ENCODE data around the gene POLG. TPM values are rescaled to one million over a fixed set of nuclear protein-coding genes. Genes with fewer than 3 reads are reported as not detected.

The POLG gene
- total and polyA plus RNA-seq, 2 experiments from 2014 or later = 28.8 to 74.1 TPM

DNA sequence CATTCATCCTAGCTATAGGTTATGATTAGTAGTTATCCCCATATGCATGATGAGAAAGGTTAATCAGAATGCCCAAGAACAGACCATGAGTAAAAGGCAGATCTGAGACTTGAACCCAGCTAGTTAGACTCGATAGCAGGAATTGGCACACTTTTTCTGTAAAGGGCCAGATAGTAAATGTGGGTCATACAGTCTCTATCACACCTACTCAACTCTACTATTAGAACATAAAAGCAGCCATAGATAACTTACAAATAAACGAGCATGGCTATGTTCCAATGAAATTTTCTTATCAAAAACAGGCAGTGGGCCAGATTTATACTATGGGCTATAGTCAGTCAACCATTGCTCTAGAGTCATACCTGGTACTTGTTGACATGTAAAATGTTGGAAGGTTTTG lies 24.6 kb downstream of the POLG start:
- DNase-seq (ENCODE audit: low spot score) (no peak), ATAC-seq (no peak)
- Histone ChIP-seq H3K4me1 (ENCODE audit: insufficient read depth) (no peaks in the 10 kb centered on the region), H3K36me3 (ENCODE audit: insufficient read depth) (peaks cover 45% of the 10 kb centered on the region), H3K79me2 (replicated peaks; ENCODE audit: insufficient read depth) (no peaks in the 10 kb centered on the region), H4K20me1 (replicated peaks; ENCODE audit: insufficient read depth) (peaks cover 6% of the 10 kb centered on the region; the same call in 1 of the 2 replicates), H3F3A (replicated peaks; ENCODE audit: low read depth) (0 out of 2 replicates have a peak, but pooled peaks cover 3% of the 10 kb centered on the region), H3K4me2 (no peak overlapping the region), H3K27me3 (ENCODE audit: insufficient read depth) (no peaks in the 10 kb centered on the region), H3K27ac (ENCODE audit: low read depth) (no peak overlapping the region), H2AFZ (no peak overlapping the region), H3K9me2 (ENCODE audit: insufficient read depth) (no peaks in the 10 kb centered on the region), H3K4me3 (no peak overlapping the region)
- no peaks in the 10 kb centered on the region for H3K4me1 Mint-ChIP-seq
- H3K9me3 Mint-ChIP-seq = no peaks in the 10 kb centered on the region
- no peak for TF ChIP-seq STAT1 (IDR thresholded peaks at IDR 0.05; ENCODE audit: unreplicated experiment)
- TF ChIP-seq POLR2AphosphoS5 (IDR thresholded peaks at IDR 0.05; ENCODE audit: low read depth) = no peak
- TF ChIP-seq, protein P1, sequence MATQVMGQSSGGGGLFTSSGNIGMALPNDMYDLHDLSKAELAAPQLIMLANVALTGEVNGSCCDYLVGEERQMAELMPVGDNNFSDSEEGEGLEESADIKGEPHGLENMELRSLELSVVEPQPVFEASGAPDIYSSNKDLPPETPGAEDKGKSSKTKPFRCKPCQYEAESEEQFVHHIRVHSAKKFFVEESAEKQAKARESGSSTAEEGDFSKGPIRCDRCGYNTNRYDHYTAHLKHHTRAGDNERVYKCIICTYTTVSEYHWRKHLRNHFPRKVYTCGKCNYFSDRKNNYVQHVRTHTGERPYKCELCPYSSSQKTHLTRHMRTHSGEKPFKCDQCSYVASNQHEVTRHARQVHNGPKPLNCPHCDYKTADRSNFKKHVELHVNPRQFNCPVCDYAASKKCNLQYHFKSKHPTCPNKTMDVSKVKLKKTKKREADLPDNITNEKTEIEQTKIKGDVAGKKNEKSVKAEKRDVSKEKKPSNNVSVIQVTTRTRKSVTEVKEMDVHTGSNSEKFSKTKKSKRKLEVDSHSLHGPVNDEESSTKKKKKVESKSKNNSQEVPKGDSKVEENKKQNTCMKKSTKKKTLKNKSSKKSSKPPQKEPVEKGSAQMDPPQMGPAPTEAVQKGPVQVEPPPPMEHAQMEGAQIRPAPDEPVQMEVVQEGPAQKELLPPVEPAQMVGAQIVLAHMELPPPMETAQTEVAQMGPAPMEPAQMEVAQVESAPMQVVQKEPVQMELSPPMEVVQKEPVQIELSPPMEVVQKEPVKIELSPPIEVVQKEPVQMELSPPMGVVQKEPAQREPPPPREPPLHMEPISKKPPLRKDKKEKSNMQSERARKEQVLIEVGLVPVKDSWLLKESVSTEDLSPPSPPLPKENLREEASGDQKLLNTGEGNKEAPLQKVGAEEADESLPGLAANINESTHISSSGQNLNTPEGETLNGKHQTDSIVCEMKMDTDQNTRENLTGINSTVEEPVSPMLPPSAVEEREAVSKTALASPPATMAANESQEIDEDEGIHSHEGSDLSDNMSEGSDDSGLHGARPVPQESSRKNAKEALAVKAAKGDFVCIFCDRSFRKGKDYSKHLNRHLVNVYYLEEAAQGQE (IDR thresholded peaks at IDR 0.05; ENCODE audit: unreplicated experiment) = no peak
- no peak for TF ChIP-seq EZH2 (IDR thresholded peaks at IDR 0.05; ENCODE audit: low read depth, unreplicated experiment)
- TF ChIP-seq, protein P2, sequence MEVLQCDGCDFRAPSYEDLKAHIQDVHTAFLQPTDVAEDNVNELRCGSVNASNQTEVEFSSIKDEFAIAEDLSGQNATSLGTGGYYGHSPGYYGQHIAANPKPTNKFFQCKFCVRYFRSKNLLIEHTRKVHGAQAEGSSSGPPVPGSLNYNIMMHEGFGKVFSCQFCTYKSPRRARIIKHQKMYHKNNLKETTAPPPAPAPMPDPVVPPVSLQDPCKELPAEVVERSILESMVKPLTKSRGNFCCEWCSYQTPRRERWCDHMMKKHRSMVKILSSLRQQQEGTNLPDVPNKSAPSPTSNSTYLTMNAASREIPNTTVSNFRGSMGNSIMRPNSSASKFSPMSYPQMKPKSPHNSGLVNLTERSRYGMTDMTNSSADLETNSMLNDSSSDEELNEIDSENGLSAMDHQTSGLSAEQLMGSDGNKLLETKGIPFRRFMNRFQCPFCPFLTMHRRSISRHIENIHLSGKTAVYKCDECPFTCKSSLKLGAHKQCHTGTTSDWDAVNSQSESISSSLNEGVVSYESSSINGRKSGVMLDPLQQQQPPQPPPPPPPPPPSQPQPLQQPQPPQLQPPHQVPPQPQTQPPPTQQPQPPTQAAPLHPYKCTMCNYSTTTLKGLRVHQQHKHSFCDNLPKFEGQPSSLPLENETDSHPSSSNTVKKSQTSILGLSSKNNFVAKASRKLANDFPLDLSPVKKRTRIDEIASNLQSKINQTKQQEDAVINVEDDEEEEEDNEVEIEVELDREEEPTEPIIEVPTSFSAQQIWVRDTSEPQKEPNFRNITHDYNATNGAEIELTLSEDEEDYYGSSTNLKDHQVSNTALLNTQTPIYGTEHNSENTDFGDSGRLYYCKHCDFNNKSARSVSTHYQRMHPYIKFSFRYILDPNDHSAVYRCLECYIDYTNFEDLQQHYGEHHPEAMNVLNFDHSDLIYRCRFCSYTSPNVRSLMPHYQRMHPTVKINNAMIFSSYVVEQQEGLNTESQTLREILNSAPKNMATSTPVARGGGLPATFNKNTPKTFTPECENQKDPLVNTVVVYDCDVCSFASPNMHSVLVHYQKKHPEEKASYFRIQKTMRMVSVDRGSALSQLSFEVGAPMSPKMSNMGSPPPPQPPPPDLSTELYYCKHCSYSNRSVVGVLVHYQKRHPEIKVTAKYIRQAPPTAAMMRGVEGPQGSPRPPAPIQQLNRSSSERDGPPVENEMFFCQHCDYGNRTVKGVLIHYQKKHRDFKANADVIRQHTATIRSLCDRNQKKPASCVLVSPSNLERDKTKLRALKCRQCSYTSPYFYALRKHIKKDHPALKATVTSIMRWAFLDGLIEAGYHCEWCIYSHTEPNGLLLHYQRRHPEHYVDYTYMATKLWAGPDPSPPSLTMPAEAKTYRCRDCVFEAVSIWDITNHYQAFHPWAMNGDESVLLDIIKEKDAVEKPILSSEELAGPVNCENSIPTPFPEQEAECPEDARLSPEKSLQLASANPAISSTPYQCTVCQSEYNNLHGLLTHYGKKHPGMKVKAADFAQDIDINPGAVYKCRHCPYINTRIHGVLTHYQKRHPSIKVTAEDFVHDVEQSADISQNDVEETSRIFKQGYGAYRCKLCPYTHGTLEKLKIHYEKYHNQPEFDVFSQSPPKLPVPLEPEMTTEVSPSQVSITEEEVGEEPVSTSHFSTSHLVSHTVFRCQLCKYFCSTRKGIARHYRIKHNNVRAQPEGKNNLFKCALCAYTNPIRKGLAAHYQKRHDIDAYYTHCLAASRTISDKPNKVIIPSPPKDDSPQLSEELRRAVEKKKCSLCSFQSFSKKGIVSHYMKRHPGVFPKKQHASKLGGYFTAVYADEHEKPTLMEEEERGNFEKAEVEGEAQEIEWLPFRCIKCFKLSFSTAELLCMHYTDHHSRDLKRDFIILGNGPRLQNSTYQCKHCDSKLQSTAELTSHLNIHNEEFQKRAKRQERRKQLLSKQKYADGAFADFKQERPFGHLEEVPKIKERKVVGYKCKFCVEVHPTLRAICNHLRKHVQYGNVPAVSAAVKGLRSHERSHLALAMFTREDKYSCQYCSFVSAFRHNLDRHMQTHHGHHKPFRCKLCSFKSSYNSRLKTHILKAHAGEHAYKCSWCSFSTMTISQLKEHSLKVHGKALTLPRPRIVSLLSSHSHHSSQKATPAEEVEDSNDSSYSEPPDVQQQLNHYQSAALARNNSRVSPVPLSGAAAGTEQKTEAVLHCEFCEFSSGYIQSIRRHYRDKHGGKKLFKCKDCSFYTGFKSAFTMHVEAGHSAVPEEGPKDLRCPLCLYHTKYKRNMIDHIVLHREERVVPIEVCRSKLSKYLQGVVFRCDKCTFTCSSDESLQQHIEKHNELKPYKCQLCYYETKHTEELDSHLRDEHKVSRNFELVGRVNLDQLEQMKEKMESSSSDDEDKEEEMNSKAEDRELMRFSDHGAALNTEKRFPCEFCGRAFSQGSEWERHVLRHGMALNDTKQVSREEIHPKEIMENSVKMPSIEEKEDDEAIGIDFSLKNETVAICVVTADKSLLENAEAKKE (CRISPR knock-in tag; IDR thresholded peaks at IDR 0.05) = no peak
- TF ChIP-seq, protein P3, sequence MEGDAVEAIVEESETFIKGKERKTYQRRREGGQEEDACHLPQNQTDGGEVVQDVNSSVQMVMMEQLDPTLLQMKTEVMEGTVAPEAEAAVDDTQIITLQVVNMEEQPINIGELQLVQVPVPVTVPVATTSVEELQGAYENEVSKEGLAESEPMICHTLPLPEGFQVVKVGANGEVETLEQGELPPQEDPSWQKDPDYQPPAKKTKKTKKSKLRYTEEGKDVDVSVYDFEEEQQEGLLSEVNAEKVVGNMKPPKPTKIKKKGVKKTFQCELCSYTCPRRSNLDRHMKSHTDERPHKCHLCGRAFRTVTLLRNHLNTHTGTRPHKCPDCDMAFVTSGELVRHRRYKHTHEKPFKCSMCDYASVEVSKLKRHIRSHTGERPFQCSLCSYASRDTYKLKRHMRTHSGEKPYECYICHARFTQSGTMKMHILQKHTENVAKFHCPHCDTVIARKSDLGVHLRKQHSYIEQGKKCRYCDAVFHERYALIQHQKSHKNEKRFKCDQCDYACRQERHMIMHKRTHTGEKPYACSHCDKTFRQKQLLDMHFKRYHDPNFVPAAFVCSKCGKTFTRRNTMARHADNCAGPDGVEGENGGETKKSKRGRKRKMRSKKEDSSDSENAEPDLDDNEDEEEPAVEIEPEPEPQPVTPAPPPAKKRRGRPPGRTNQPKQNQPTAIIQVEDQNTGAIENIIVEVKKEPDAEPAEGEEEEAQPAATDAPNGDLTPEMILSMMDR (conservative IDR thresholded peaks at IDR 0.05; ENCODE audit: low read depth in 2 of 2) = no peak
- TF ChIP-seq EZH2phosphoT487 (IDR thresholded peaks at IDR 0.05; ENCODE audit: unreplicated experiment) = no peak
- TF ChIP-seq NANOG (IDR thresholded peaks at IDR 0.05; ENCODE audit: borderline replicate concordance) = no peak
- TF ChIP-seq, protein P4, sequence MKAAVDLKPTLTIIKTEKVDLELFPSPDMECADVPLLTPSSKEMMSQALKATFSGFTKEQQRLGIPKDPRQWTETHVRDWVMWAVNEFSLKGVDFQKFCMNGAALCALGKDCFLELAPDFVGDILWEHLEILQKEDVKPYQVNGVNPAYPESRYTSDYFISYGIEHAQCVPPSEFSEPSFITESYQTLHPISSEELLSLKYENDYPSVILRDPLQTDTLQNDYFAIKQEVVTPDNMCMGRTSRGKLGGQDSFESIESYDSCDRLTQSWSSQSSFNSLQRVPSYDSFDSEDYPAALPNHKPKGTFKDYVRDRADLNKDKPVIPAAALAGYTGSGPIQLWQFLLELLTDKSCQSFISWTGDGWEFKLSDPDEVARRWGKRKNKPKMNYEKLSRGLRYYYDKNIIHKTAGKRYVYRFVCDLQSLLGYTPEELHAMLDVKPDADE (IDR thresholded peaks at IDR 0.05) = no peak
- no peak for TF ChIP-seq ZNF331 (CRISPR knock-in tag; IDR thresholded peaks at IDR 0.05; ENCODE audit: low read depth)
- TF ChIP-seq ZNF114 (CRISPR knock-in tag; IDR thresholded peaks at IDR 0.05) = no peak
- no peak for TF ChIP-seq JUNB (IDR thresholded peaks at IDR 0.05; ENCODE audit: unreplicated experiment)
- no peak for TF ChIP-seq CREB1 (CRISPR knock-in tag; IDR thresholded peaks at IDR 0.05; ENCODE audit: low read depth)
- H3K36me3 Mint-ChIP-seq (ENCODE audit: low read depth) = peaks cover 81% of the 10 kb centered on the region
- H3K27ac Mint-ChIP-seq = no peak overlapping the region
- no peak overlapping the region for H3K4me3 Mint-ChIP-seq
- peaks cover 6% of the 10 kb centered on the region for H3K27me3 Mint-ChIP-seq (ENCODE audit: insufficient read depth, low read depth, poor library complexity)

Measured in GM23338 (cell line).